ENCODE measurements around the gene VSX1. TPM values are rescaled to one million over a fixed set of nuclear protein-coding genes. Genes with fewer than 3 reads are reported as not detected.

VSX1 gene
- polyA plus RNA-seq, 4 donors: not detected

GRCh38 chr20:25067102-25067987 is 14.6 kb downstream of the VSX1 start:
- no peak for DNase-seq (ENCODE audit: low read depth in 4 of 4, low spot score in 3 of 4)

- DNase-seq (ENCODE audit: low read depth in 4 of 4, low spot score in 3 of 4): no peak
These were observed 15.6 kb downstream of the VSX1 start for GRCh38 chr20:25066386-25066785.

GRCh38 chr20:25065625-25066338 is 16.2 kb downstream of the VSX1 start:
- DNase-seq (ENCODE audit: low read depth in 4 of 4, low spot score in 3 of 4): no peak

GRCh38 chr20:25065072-25065624 is 16.8 kb downstream of the VSX1 start:
- no peak for DNase-seq (ENCODE audit: low read depth in 4 of 4, low spot score in 3 of 4)

GRCh38 chr20:25064561-25065071 is 17.3 kb downstream of the VSX1 start:
- DNase-seq (ENCODE audit: low read depth in 4 of 4, low spot score in 3 of 4): no peak

- DNase-seq (ENCODE audit: low read depth in 4 of 4, low spot score in 3 of 4): no peak
These were observed 18.0 kb downstream of the VSX1 start for GRCh38 chr20:25063981-25064380.

- DNase-seq (ENCODE audit: low read depth in 4 of 4, low spot score in 3 of 4): no peak
These were observed 18.4 kb downstream of the VSX1 start for GRCh38 chr20:25063546-25063945.

- DNase-seq (ENCODE audit: low read depth in 4 of 4, low spot score in 3 of 4): no peak
These were observed 19.1 kb downstream of the VSX1 start for GRCh38 chr20:25062841-25063240.

- no peak for DNase-seq (ENCODE audit: low read depth in 4 of 4, low spot score in 3 of 4)
These were observed 20.0 kb downstream of the VSX1 start for GRCh38 chr20:25061821-25062530.

GRCh38 chr20:25061103-25061799 is 20.7 kb downstream of the VSX1 start:
- DNase-seq (ENCODE audit: low read depth in 4 of 4, low spot score in 3 of 4): no peak

GRCh38 chr20:25059866-25060465 is 22.0 kb downstream of the VSX1 start:
- DNase-seq (ENCODE audit: low read depth in 4 of 4, low spot score in 3 of 4): no peak

- DNase-seq (ENCODE audit: low read depth in 4 of 4, low spot score in 3 of 4): no peak
These were observed 22.8 kb downstream of the VSX1 start for GRCh38 chr20:25058847-25059810.

- DNase-seq (ENCODE audit: low read depth in 4 of 4, low spot score in 3 of 4): no peak
These were observed 23.7 kb downstream of the VSX1 start, which contains the start of gene ACSS1 for GRCh38 chr20:25058051-25058846. TSS of gene ACSS1 (minus strand) at chr20:25058139. CDS start at chr20:25058102, 37 bp downstream.

- no peak for DNase-seq (ENCODE audit: low read depth in 4 of 4, low spot score in 3 of 4)
These were observed 24.5 kb downstream of the VSX1 start for GRCh38 chr20:25057234-25058050.

GRCh38 chr20:25056690-25057233 is 25.2 kb downstream of the VSX1 start:
- DNase-seq (ENCODE audit: low read depth in 4 of 4, low spot score in 3 of 4): no peak

GRCh38 chr20:25055711-25056495 is 26.0 kb downstream of the VSX1 start:
- no peak for DNase-seq (ENCODE audit: low read depth in 4 of 4, low spot score in 3 of 4)

All from right renal pelvis (tissue), 4 donors.